DOHH2 (cell line): ENCODE results near the gene ZNF235.

ENCODE experiments used
- CTCF ChIP-seq: fragments of 200-600 bp; sonication (generic); IDR thresholded peaks from one replicate; pipeline ENCODE4 v1.5.1; 2014; ENCODE audit warnings: antibody characterized with exemption, mild to moderate bottlenecking, low read depth, low read length; ENCODE audit not compliant: poor library complexity, severe bottlenecking
- EZH2phosphoT487 ChIP-seq: fragments of 200-600 bp; sonication (generic); IDR thresholded peaks from 2 replicates; pipeline ENCODE4 v1.6.1; 2017; ENCODE audit warnings: borderline replicate concordance, mild to moderate bottlenecking, antibody characterized with exemption, low read length, moderate library complexity, mixed read lengths

- TF ChIP-seq CTCF, result no peak
- no peak for TF ChIP-seq EZH2phosphoT487
These were observed 27.5 kb downstream of the ZNF235 start for GRCh38 chr19:44277331-44277730.
